NOMO-1 treated with dmso at 0.1 percent for 144 hours (cell line): Measurements from ENCODE around the gene SERHL2.
"Not testable (repeated sequence)": the region's sequence is repeated elsewhere in the genome, so short reads cannot be mapped to it uniquely, and the experiment has no call there.

Source experiments
- DNase-seq: peaks from one replicate; lab custom pipeline; 2025; ENCODE audit not compliant: unreplicated experiment; lab: John Stamatoyannopoulos, UW

Gene SERHL2, protein sequence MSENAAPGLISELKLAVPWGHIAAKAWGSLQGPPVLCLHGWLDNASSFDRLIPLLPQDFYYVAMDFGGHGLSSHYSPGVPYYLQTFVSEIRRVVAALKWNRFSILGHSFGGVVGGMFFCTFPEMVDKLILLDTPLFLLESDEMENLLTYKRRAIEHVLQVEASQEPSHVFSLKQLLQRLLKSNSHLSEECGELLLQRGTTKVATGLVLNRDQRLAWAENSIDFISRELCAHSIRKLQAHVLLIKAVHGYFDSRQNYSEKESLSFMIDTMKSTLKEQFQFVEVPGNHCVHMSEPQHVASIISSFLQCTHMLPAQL

DNA sequence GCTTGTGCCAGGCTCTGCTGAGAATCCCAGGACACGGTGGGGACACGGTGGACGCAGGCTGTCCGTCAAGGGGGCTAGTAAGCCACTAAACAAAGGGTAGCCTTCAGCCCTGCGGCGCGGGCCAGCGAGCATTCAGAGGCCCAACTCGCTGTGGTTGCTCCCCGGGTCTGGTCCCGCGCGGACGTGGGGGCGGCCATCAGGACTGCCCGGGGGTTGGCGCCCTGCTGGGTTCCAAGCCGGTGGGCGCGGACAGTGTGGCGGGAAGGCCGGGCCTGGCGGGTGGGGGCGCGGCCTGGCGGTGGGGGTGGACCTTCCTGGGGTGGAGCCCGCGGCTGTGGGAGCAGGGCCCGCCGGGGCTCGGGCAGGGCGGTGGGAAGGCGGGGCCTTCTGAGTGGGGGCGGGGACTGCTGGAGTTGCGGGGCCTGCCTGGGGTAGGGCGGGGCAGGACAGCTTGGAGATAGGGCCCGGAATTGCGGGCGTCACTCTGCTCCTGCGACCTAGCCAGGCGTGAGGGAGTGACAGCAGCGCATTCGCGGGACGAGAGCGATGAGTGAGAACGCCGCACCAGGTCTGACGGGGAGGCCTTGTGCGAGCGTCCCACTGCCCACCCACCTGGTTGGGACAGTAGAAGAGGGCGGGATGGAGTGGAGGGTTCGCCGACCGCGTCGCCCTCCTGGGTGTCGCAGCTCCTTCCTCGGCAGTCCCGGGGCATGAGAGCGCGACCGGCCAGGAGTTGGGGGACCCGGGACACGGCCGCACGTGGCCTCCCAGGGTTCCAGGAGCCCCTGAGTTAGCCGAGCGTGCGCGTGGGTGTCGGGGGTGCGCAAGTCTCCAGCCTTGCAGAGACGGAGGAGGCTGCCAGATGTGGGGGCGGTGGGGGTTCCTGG lies at the start of gene SERHL2:
SERHL2 (plus strand) TSS at position 482 of the 887 bp plus-strand sequence; CDS start at position 547, 65 bp downstream.
- DNase-seq = peak; percentile 82

GRCh38 chr22:42508327-42508974 lies 45.3 kb upstream of the SERHL2 start:
- not testable (repeated sequence) for DNase-seq

DNA sequence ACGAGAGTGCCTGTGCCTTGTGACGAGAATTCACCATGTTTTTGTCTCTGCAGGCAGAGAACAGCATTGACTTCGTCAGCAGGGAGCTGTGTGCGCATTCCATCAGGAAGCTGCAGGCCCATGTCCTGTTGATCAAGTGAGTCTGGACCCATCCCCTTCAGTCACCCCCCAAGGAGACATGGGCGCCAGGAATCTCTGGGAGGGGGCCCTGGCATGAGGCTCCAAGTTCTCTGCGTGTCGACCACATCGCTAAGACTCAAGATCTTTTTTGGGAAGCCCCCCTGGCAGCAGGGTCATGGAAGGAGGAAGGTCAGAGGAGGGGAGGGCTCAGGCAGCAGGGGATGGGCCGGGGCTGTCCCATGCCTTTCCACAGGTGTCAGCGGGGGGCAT lies 44.8 kb upstream of the SERHL2 start:
- DNase-seq = not testable (repeated sequence)

GRCh38 chr22:42509548-42509947 lies 44.2 kb upstream of the SERHL2 start:
- no peak for DNase-seq

DNA sequence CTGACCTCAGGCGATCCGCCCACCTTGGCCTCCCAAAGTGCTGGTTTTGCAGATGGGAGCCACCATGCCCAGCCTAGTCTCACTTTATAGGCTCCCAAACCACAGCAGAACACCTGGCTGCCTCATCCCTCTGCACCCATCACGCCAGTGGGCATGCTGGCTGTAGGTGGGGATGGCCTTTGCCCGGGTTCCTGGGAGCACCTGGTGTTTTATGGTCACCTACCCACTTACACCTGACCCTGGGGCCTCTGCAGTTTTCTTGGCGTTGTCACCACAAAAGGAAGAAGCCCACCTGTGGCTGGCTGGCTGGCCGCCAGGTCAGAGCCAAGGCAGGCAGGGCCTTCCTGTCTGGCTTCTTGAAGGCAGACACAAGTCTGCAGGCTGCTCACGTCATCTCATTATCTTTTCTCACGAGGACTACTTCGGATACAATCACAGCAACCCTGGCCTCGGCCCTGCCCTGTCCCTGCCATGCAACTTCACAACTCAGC lies 42.3 kb upstream of the SERHL2 start:
- DNase-seq = no peak

- not testable (repeated sequence) for DNase-seq
These were observed 41.3 kb upstream of the SERHL2 start for GRCh38 chr22:42512273-42512990.

DNA sequence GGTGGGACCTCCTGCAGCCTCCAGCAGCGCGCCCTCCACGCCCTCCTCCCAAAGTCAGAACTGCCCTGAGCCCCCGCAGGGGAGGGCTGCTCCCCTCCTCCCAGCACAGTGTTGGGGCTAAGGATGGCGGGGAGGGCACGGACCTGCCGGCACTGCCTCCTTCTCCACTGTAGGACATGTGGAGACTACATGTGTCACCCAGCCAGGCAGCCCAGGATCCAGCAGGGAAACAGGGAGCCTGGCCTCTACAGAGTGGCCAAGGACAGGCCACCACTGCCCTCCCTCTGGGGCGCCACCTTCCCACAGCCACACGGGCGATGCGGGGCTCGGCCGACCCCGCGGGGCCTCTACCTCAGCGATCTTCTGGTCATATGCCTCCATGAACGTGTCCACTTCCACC lies 39.4 kb upstream of the SERHL2 start:
- DNase-seq = not testable (repeated sequence)

GRCh38 chr22:42515304-42515703 lies 38.5 kb upstream of the SERHL2 start:
- DNase-seq = not testable (repeated sequence)

DNA sequence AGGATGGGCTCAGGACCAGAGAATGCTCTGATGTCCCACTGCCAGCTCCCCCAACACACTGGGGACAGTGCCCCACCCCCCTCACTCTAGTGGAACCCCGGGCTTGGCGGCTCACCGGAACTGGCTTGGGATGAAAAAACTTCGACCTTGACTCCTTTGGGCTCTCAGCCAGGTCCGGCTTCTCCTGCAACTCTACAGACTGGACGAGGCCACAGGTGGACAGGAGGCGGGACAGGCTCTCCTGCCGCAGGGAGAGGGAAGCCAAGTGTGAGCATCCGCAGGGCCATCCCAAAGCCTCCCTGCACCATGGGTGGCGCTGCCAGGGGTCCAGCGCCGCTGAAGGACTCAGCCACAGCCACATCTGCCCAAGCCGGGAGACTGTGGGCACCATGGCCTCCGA lies 37.9 kb upstream of the SERHL2 start:
- no peak for DNase-seq

- not testable (repeated sequence) for DNase-seq
These were observed 36.7 kb upstream of the SERHL2 start for GRCh38 chr22:42517103-42517502.

DNA sequence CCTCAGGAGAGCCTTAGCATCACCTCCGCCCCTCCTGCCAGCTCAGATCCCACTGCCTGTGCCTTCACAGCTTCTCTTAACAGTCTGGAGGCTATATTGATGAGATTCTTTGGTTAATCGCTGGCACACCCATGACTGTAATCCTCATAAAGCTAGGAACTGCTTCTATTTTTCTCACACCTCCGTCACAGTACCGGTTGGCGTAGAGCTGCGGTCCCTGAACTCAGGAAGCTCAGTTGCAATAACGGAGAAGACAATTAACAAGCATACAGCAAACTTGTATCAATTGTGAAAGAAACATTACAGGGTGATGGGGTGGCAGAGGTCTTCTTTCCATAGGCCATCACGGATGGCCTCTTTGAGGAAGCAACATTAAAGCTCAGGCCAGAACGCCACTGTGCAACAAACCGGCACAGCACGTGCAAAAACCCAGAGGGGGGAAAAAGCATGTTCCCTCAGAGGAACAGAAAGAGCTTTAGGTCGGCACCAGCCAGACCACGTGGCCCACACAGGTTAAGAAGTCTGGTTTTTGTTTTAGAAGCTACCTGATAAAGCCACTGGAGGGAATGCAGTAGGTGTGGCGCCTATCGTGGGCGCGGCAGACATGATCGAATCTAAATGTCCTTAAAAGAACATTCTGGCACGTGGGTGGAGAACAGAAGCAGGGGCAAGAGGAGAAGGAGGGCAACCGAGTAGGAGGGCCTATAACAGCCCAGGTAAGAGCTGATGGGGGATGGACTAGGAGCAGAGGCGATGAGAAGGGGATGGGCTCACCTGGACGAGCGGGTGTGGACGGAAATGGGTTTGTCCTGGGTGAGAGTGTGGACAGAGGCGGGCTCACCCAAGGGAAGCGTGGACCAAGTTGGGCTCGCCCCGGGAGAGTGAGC lies 34.9 kb upstream of the SERHL2 start:
- not testable (repeated sequence) for DNase-seq

DNA sequence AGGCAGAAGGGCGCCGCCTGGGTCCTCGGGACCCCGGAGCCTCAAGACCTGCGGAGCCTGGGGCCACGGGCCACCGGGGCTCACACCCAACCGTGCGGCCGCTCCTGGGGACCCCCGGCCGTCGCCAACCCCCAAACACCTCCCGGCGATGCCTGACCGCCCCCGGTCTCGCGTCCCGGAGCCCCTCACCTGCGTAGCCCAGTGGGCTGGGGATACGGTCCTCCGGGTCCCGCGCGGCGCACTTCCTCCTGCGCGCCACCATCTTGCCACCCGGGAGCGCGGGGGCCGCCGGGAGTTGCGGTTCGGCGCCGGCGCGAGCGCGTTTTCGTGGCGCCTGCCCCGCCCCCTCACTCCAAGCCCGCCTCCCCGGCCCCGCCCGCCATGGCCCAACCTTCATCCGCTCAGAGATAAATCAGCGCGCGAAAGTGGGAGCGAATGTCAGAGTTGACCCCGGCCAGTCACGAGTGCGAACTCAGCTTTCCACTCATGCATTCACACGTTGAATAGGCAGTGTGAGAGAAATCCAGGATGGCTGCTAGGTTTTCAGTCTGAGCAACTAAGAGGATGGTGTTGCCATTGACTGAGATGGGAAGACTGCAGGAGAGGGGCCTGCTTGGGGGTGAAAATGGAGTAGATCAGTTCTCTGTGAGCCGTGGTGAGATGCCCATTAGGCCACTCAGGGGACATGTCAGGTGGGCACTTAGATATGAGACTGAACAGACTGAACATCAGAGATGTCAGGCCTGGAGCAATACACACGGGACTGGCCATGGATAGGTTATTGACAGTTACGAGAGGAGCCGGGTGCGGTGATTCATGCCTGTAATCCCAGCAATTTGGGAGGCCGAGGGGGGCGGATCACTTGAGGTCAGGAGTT lies 34.0 kb upstream of the SERHL2 start, which contains the start of gene RRP7A:
RRP7A (minus strand) TSS at position 272 of the 877 bp plus-strand sequence; CDS start at position 262, 10 bp downstream.
- DNase-seq = peak; percentile 56

- DNase-seq = no peak
These were observed 32.6 kb upstream of the SERHL2 start for GRCh38 chr22:42521228-42521546.

DNA sequence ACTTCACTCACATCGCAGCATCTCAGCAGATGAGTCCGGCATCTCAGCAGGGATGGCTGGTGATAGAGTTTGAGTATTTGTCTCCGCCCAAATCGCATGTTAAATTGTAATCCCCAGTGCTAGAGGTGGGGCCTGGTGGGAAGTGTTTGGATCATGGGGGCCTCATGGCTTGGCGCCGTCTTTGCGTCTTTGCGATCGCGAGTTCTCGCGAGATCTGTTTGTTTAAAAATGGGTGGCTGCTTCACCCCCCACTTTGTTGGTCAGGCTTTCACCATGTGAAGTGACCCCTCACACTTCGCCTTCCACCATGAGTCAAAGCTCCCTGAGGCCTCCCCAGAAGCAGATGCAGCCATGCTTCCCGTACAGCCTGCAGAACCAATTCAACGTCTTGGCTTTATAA lies 31.2 kb upstream of the SERHL2 start:
- no peak for DNase-seq

- DNase-seq = no peak
These were observed 25.0 kb upstream of the SERHL2 start for GRCh38 chr22:42528591-42529307.

DNA sequence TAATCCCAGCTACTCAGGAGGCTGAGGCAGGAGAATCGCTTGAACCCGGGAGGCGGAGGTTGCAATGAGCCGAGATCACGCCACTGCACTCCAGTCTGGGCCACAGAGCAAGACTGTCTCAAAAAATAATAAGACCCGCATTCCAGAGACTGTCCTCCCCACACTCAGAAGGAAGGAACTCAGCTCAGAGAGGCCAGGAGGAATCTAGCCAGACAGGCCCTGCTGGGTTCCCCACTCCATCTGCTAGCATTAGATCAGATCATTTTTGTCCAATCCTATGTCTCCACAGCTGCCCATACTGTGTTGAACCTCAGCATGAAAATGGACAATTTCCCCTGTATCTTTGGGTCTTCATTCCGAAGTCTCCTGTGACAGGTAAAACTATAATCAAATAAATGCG lies 24.3 kb upstream of the SERHL2 start:
- not testable (repeated sequence) for DNase-seq

- DNase-seq = not testable (repeated sequence)
These were observed 22.2 kb upstream of the SERHL2 start for GRCh38 chr22:42531401-42532084.

DNA sequence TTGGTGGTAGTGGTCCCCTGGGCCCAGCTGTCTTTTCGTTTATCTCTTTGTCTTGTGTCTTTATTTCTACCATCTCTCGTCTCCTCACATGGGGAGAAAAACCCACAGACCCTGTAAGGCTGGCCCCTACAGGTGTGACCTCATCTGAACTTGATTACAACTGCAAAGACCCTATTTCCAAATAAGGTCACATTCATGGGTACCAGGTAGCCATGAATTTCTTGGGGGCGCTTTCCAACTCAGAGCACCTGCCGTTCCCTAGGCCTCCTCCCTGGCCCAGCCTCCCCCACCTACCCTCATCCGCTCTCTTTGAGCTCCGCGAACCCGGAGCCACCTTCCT lies 20.1 kb upstream of the SERHL2 start:
- no peak for DNase-seq
